ENCODE measurements around the gene DIS3L2. TPM values are rescaled to one million over a fixed set of nuclear protein-coding genes. Genes with fewer than 3 reads are reported as not detected.

The DIS3L2 gene
- polyA plus RNA-seq, 1 experiment: 8.2 TPM

- TF ChIP-seq CTCF (IDR thresholded peaks at IDR 0.05; ENCODE audit: low read depth, low read length): no peak
- Histone ChIP-seq H3K27me3 (ENCODE audit: control insufficient read depth, insufficient read depth, low read length) (no peaks in the 10 kb centered on the region), H3K27ac (ENCODE audit: low read depth, low read length) (no peak overlapping the region), H3K4me3 (ENCODE audit: low read depth, low read length) (no peak overlapping the region), H3K9me3 (ENCODE audit: control insufficient read depth, insufficient read depth, low read length) (no peaks in the 10 kb centered on the region)
- ChIA-PET CTCF (no interaction called here), POLR2A (no interaction called here)
- DNase-seq (ENCODE audit: low read depth, low spot score): no peak
These were observed 113.6 kb downstream of the DIS3L2 start for GRCh38 chr2:232075080-232075479.

GRCh38 chr2:232075859-232076258 lies 114.3 kb downstream of the DIS3L2 start:
- CTCF ChIA-PET: no interaction called here
- TF ChIP-seq CTCF (IDR thresholded peaks at IDR 0.05; ENCODE audit: low read depth, low read length): no peak
- H3K9me3 ChIP-seq (ENCODE audit: control insufficient read depth, insufficient read depth, low read length): no peaks in the 10 kb centered on the region
- H3K27me3 ChIP-seq (ENCODE audit: control insufficient read depth, insufficient read depth, low read length): no peaks in the 10 kb centered on the region
- H3K4me3 ChIP-seq (ENCODE audit: low read depth, low read length): no peak overlapping the region
- no peak overlapping the region for H3K27ac ChIP-seq (ENCODE audit: low read depth, low read length)
- no peak for DNase-seq (ENCODE audit: low read depth, low spot score)
- POLR2A ChIA-PET: no interaction called here

- ChIA-PET CTCF (no interaction called here), POLR2A (no interaction called here)
- no peak for DNase-seq (ENCODE audit: low read depth, low spot score)
- no peak for TF ChIP-seq CTCF (IDR thresholded peaks at IDR 0.05; ENCODE audit: low read depth, low read length)
- Histone ChIP-seq H3K27me3 (ENCODE audit: control insufficient read depth, insufficient read depth, low read length) (no peaks in the 10 kb centered on the region), H3K4me3 (ENCODE audit: low read depth, low read length) (no peak overlapping the region), H3K27ac (ENCODE audit: low read depth, low read length) (no peak overlapping the region), H3K9me3 (ENCODE audit: control insufficient read depth, insufficient read depth, low read length) (no peaks in the 10 kb centered on the region)
These were observed 114.8 kb downstream of the DIS3L2 start for GRCh38 chr2:232076272-232076671.

- H3K27ac ChIP-seq (ENCODE audit: low read depth, low read length): no peak overlapping the region
- ChIA-PET POLR2A (no interaction called here), CTCF (no interaction called here)
- DNase-seq (ENCODE audit: low read depth, low spot score): no peak
- no peaks in the 10 kb centered on the region for H3K27me3 ChIP-seq (ENCODE audit: control insufficient read depth, insufficient read depth, low read length)
- no peak overlapping the region for H3K4me3 ChIP-seq (ENCODE audit: low read depth, low read length)
- no peak for TF ChIP-seq CTCF (IDR thresholded peaks at IDR 0.05; ENCODE audit: low read depth, low read length)
- H3K9me3 ChIP-seq (ENCODE audit: control insufficient read depth, insufficient read depth, low read length): peaks cover under 1% of the 10 kb centered on the region; the same call in 1 of the 2 replicates
These were observed 115.2 kb downstream of the DIS3L2 start for GRCh38 chr2:232076736-232077135.

- no peak for TF ChIP-seq CTCF (IDR thresholded peaks at IDR 0.05; ENCODE audit: low read depth, low read length)
- DNase-seq (ENCODE audit: low read depth, low spot score): no peak
- H3K9me3 ChIP-seq (ENCODE audit: control insufficient read depth, insufficient read depth, low read length): peaks cover 13% of the 10 kb centered on the region; the same call in 1 of the 2 replicates
- no peak overlapping the region for H3K4me3 ChIP-seq (ENCODE audit: low read depth, low read length)
- no peaks in the 10 kb centered on the region for H3K27me3 ChIP-seq (ENCODE audit: control insufficient read depth, insufficient read depth, low read length)
- H3K27ac ChIP-seq (ENCODE audit: low read depth, low read length): no peak overlapping the region
- ChIA-PET CTCF (no interaction called here), POLR2A (no interaction called here)
These were observed 123.7 kb downstream of the DIS3L2 start for GRCh38 chr2:232085164-232085563.

Data from AG04450 (cell line).